ENCODE data around the gene MYL6B.

DNA sequence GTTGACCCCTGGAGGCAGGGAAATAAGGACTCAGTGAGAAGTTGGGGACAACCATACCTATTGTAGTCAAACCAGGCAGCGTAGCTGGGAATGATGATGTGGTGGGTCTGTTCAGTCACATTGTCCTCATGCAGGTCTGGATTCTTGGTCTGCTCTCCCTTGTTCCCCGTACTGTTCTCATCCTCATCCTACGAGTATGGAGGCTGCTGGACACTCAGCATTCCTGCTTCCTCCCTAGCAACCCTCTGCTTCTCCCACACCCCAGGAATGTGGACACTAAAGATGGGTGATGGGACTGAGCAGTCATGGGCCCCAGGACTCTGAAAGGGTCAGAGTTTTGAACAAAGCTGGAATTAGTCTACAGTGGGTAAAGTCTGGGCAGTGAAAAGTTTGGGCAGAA, 26.0 kb downstream of the MYL6B start:
- TF ChIP-seq, protein P1, sequence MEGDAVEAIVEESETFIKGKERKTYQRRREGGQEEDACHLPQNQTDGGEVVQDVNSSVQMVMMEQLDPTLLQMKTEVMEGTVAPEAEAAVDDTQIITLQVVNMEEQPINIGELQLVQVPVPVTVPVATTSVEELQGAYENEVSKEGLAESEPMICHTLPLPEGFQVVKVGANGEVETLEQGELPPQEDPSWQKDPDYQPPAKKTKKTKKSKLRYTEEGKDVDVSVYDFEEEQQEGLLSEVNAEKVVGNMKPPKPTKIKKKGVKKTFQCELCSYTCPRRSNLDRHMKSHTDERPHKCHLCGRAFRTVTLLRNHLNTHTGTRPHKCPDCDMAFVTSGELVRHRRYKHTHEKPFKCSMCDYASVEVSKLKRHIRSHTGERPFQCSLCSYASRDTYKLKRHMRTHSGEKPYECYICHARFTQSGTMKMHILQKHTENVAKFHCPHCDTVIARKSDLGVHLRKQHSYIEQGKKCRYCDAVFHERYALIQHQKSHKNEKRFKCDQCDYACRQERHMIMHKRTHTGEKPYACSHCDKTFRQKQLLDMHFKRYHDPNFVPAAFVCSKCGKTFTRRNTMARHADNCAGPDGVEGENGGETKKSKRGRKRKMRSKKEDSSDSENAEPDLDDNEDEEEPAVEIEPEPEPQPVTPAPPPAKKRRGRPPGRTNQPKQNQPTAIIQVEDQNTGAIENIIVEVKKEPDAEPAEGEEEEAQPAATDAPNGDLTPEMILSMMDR (IDR thresholded peaks at IDR 0.05) = no peak
- TF ChIP-seq POLR2A (IDR thresholded peaks at IDR 0.05) = no peak

Measured in right lobe of liver (tissue), 4 donors.